OCI-LY1 (cell line): ENCODE measurements around the gene GATM.

Source experiments
- CTCF ChIP-seq: fragments of 200-600 bp; sonication (generic), shearing (Covaris generic); IDR thresholded peaks from 2 replicates; pipeline ENCODE4 v1.5.1; 2017; ENCODE audit warnings: mild to moderate bottlenecking, antibody characterized with exemption, low read length, moderate library complexity, mixed read lengths
- EZH2 ChIP-seq: fragments of 200-600 bp; sonication (generic), shearing (Covaris generic); IDR thresholded peaks from 2 replicates; pipeline ENCODE4 v1.8.0; 2017; ENCODE audit warnings: borderline replicate concordance, mixed run types, mild to moderate bottlenecking, antibody characterized with exemption, low read length, moderate library complexity, mixed read lengths

- TF ChIP-seq CTCF: no peak
- TF ChIP-seq EZH2: no peak
Observed at GRCh38 chr15:45389351-45389750, 11.0 kb upstream of the GATM start.
